IMR-90 (cell line): Measurements from ENCODE around the gene VAMP4. TPM values are rescaled to one million over a fixed set of nuclear protein-coding genes. Genes with fewer than 3 reads are reported as not detected.

Experiments
- ATAC-seq: fragments of 200-7000 bp; cut with Tn5 transposase; 2 replicates; pipeline ENCODE4 v1.9.1; 2020; ENCODE audit warnings: low read depth, mild to moderate bottlenecking, moderate library complexity
- BruUV-seq: library from RNA; stranded (reverse); fragments of 400-500 nt; replicated peaks from 2 replicates; lab custom pipeline; 2021; lab: Mats Ljungman, UMichigan
- CTCF ChIA-PET: fragments of 300-600 bp; formaldehyde crosslinking; extraction: SDS; loops from one replicate; lab custom pipeline; 2021; ENCODE audit warnings: antibody characterized with exemption; lab: Yijun Ruan, JAX
- POLR2A ChIA-PET: fragments of 300-600 bp; sonication (Branson Sonifier 250); formaldehyde crosslinking; loops from one replicate; lab custom pipeline; 2022; ENCODE audit warnings: antibody characterized with exemption; ENCODE audit not compliant: unreplicated experiment; lab: Charles Lee
- DNase-seq: peaks from one replicate; pipeline ENCODE4 v3.0.0; 2013
- H2AFZ ChIP-seq: replicated peaks from 2 replicates; pipeline ENCODE3; 2013; ENCODE audit warnings: low read length, mild to moderate bottlenecking; ENCODE audit not compliant: poor library complexity
- H2AK5ac ChIP-seq: 2 replicates; pipeline ENCODE4 v1.6.1; 2013; ENCODE audit warnings: low read depth, low read length, inconsistent platforms
- H2AK9ac ChIP-seq: replicated peaks from 2 replicates; pipeline ENCODE3; 2013; ENCODE audit warnings: mild to moderate bottlenecking, low read depth, low read length, moderate library complexity; ENCODE audit not compliant: poor library complexity
- H2BK120ac ChIP-seq: 2 replicates; pipeline ENCODE4 v1.6.1; 2013; ENCODE audit warnings: low read depth, low read length, inconsistent platforms
- H2BK15ac ChIP-seq: 3 replicates; pipeline ENCODE4 v1.6.1; 2013; ENCODE audit warnings: low read depth, low read length, inconsistent platforms
- H2BK20ac ChIP-seq: 2 replicates; pipeline ENCODE4 v1.6.1; 2013; ENCODE audit warnings: low read depth, mild to moderate bottlenecking, inconsistent platforms, low read length, moderate library complexity
- H2BK5ac ChIP-seq: 2 replicates; pipeline ENCODE4 v1.6.1; 2013; ENCODE audit warnings: mild to moderate bottlenecking, low read depth, low read length, inconsistent platforms; ENCODE audit not compliant: poor library complexity, severe bottlenecking
- H3K14ac ChIP-seq: replicated peaks from 2 replicates; pipeline ENCODE4 v1.6.1; 2013; ENCODE audit warnings: low read depth, low read length, inconsistent platforms
- H3K18ac ChIP-seq: 2 replicates; pipeline ENCODE4 v1.6.1; 2013; ENCODE audit warnings: low read depth, low read length, control low read depth
- H3K23ac ChIP-seq: 2 replicates; pipeline ENCODE4 v1.6.1; 2013; ENCODE audit warnings: low read depth, low read length, inconsistent platforms
- H3K27ac ChIP-seq: 2 replicates; pipeline ENCODE4 v1.5.1; 2013; ENCODE audit warnings: mild to moderate bottlenecking, control low read depth, low read length; ENCODE audit not compliant: insufficient read depth
- H3K27me3 ChIP-seq: 2 replicates; pipeline ENCODE4 v1.6.1; 2013; ENCODE audit warnings: low read length; ENCODE audit not compliant: control insufficient read depth, insufficient read depth
- H3K36me3 ChIP-seq: 2 replicates; pipeline ENCODE4 v1.6.1; 2013; ENCODE audit warnings: low read length, mixed read lengths; ENCODE audit not compliant: control insufficient read depth, insufficient read depth
- H3K4ac ChIP-seq: 2 replicates; pipeline ENCODE4 v1.6.1; 2013; ENCODE audit warnings: low read depth, low read length, inconsistent platforms
- H3K4me1 ChIP-seq: 2 replicates; pipeline ENCODE4 v1.6.1; 2013; ENCODE audit warnings: low read length, mixed read lengths; ENCODE audit not compliant: control insufficient read depth, insufficient read depth
- H3K4me2 ChIP-seq: 2 replicates; pipeline ENCODE4 v1.6.1; 2013; ENCODE audit warnings: low read depth, mild to moderate bottlenecking, control low read depth, low read length, moderate library complexity
- H3K4me3 ChIP-seq: 2 replicates; pipeline ENCODE4 v1.5.1; 2013; ENCODE audit warnings: low read depth, mild to moderate bottlenecking, control low read depth, low read length, moderate library complexity; ENCODE audit not compliant: insufficient read depth
- H3K56ac ChIP-seq: 2 replicates; pipeline ENCODE4 v1.6.1; 2013; ENCODE audit warnings: low read length, inconsistent platforms; ENCODE audit not compliant: insufficient read depth; ENCODE audit errors: extremely low read depth
- H3K79me1 ChIP-seq, 2 experiments: 2 replicates each; pipeline ENCODE4 v1.6.1; 2013; ENCODE audit warnings: low read length in 2 of 2, inconsistent platforms in 1 of 2, low read depth in 1 of 2
- H3K9ac ChIP-seq: 2 replicates; pipeline ENCODE4 v1.6.1; 2013; ENCODE audit warnings: low read depth, low read length, control low read depth
- H3K9me1 ChIP-seq: 2 replicates; pipeline ENCODE4 v1.6.1; 2013; ENCODE audit warnings: low read length, inconsistent platforms; ENCODE audit not compliant: insufficient read depth
- H3K9me3 ChIP-seq: 2 replicates; pipeline ENCODE4 v1.6.1; 2013; ENCODE audit warnings: low read length; ENCODE audit not compliant: control insufficient read depth, insufficient read depth
- H4K20me1 ChIP-seq: 2 replicates; pipeline ENCODE4 v1.6.1; 2013; ENCODE audit warnings: low read length, inconsistent platforms; ENCODE audit not compliant: insufficient read depth
- H4K5ac ChIP-seq: 2 replicates; pipeline ENCODE4 v1.6.1; 2013; ENCODE audit warnings: mild to moderate bottlenecking, low read depth, low read length, control low read depth
- H4K8ac ChIP-seq, 2 experiments: 2 replicates each; pipeline ENCODE4 v1.6.1; 2013; ENCODE audit warnings: low read depth in 2 of 2, low read length in 2 of 2, control low read depth in 1 of 2, inconsistent platforms in 1 of 2
- H4K91ac ChIP-seq: 2 replicates; pipeline ENCODE4 v1.6.1; 2013; ENCODE audit warnings: low read depth, low read length, inconsistent platforms; ENCODE audit not compliant: insufficient read depth
- BHLHE40 ChIP-seq: fragments of 150-350 bp; IDR thresholded peaks from 2 replicates; pipeline ENCODE4 v1.6.1; 2016; ENCODE audit warnings: mild to moderate bottlenecking, low read depth, low read length
- CEBPB ChIP-seq: IDR thresholded peaks from 2 replicates; pipeline ENCODE4 v1.6.1; 2012; ENCODE audit warnings: low read depth, low read length, improper control_type of control experiment
- CHD1 ChIP-seq: IDR thresholded peaks from 2 replicates; pipeline ENCODE4 v1.6.1; 2012; ENCODE audit warnings: low read depth, low read length, improper control_type of control experiment
- MAFK ChIP-seq: IDR thresholded peaks from 2 replicates; pipeline ENCODE4 v1.6.1; 2012; ENCODE audit warnings: low read depth, low read length, improper control_type of control experiment
- MXI1 ChIP-seq: IDR thresholded peaks from 2 replicates; pipeline ENCODE4 v1.6.1; 2012; ENCODE audit warnings: low read depth, mild to moderate bottlenecking, low read length, moderate library complexity, borderline replicate concordance
- NFE2L2 ChIP-seq: fragments of 150-350 bp; IDR thresholded peaks from 2 replicates; pipeline ENCODE4 v1.6.1; 2016; ENCODE audit warnings: low read depth, mild to moderate bottlenecking, low read length
- RAD21 ChIP-seq: IDR thresholded peaks from 2 replicates; pipeline ENCODE4 v1.6.1; 2012; ENCODE audit warnings: low read length, improper control_type of control experiment
- WGBS, 2 experiments: methylation state at CpG; one replicate each; pipeline versions ENCODE4 v1.1.5 to v1.1.7; 2013; ENCODE audit warnings: missing lambda C conversion rate in 2 of 2; ENCODE audit not compliant: insufficient read length in 1 of 2; ENCODE audit errors: extremely low coverage in 2 of 2; 5-methylcytosine and 5-hydroxymethylcytosine counted together
- dilution Hi-C: fragments of 300-500 bp; cut with HindIII; formaldehyde crosslinking; loops from one replicate; pipeline ENCODE4 v1.14.3; 2018; ENCODE audit warnings: low sequenced_read_pairs; ENCODE audit not compliant: unreplicated experiment
- in situ Hi-C: fragments of 300-500 bp; cut with MboI; formaldehyde crosslinking; loops from 3 replicates; pipeline ENCODE4 v1.14.3; 2019; ENCODE audit warnings: low sequenced_read_pairs, inconsistent platforms, mixed read lengths
- intact Hi-C: fragments of 100-400 bp; cut with micrococcal nuclease; formaldehyde crosslinking; loops from 2 replicates; pipeline ENCODE4 v1.10.0; 2022
- polyA plus RNA-seq, 3 experiments: library from polyadenylated mRNA; depleted of rRNA; stranded (reverse); fragments of >200 nt; gene quantifications; 2 replicates each; pipeline ENCODE4 v1.2.3, GENCODE V29; 2012; ENCODE audit warnings: low replicate concordance in 1 of 3
- total RNA-seq: library from RNA; depleted of rRNA; stranded (reverse); fragments of >200 nt; gene quantifications from 2 replicates; pipeline ENCODE4 v1.2.3, GENCODE V29; 2012
- TF ChIP-seq, protein P1 (sequence below): fragments of 150-350 bp; IDR thresholded peaks from 2 replicates; pipeline ENCODE4 v1.6.1; 2017; ENCODE audit warnings: mild to moderate bottlenecking, antibody characterized with exemption, low read length, low read depth
- TF ChIP-seq, protein P2 (sequence below): conservative IDR thresholded peaks from 2 replicates; pipeline ENCODE4 v1.5.1; 2012; ENCODE audit warnings: mild to moderate bottlenecking, low read depth, low read length, improper control_type of control experiment

The VAMP4 gene
- total and polyA plus RNA-seq, 2 of the 4 experiments (the other 2 are of a cell fraction), result 3.4 to 5.4 TPM

DNA sequence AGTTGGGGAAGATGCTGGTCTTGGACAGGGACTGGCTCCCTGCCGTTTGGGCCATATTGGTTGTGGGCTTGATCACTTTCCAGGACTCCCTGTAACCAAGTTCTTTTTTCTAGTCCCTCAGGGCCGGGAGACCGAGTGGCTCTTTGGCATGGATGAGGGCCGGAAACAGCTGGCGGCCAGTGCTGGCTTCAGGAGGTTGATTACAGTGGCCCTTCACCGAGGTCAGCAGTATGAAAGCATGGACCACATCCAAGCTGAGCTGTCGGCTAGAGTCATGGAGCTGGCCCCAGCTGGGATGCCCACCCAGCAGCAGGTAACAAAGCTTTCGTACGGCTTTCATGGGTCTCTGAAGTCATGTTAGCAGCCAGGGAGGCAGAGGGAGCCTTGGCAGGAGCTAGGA is 43.9 kb upstream of the VAMP4 start:
- peaks cover 46% of the 10 kb centered on the region for H3K36me3 ChIP-seq
- H2AFZ ChIP-seq, result no peak overlapping the region
- dilution Hi-C loops (no loop called here), in situ Hi-C loops (no loop called here), intact Hi-C loops (no loop called here)
- H3K27me3 ChIP-seq, result no peaks in the 10 kb centered on the region
- H3K18ac ChIP-seq, result no peak overlapping the region
- no peak overlapping the region for H3K4me2 ChIP-seq
- no peak overlapping the region for H4K91ac ChIP-seq
- BruUV-seq, result no TSS peak
- no peak overlapping the region for H3K23ac ChIP-seq
- no peak overlapping the region for H4K8ac ChIP-seq
- no peaks in the 10 kb centered on the region for H3K9me3 ChIP-seq
- H3K4me1 ChIP-seq, result peaks cover 2% of the 10 kb centered on the region; the same call in 1 of the 2 replicates
- no peak overlapping the region for H3K27ac ChIP-seq
- no peak overlapping the region for H3K4ac ChIP-seq
- no peak overlapping the region for H3K4me3 ChIP-seq
- H3K56ac ChIP-seq, result no peak overlapping the region
- no peak overlapping the region for H2BK15ac ChIP-seq
- H2AK5ac ChIP-seq, result no peak overlapping the region
- DNase-seq (no peak), ATAC-seq (no peak)
- ChIA-PET CTCF (interaction anchor here (1.8 kb wide), 1 partner anchor 141 kb away, joined by 4 read pairs; no protein-coding TSS in a partner anchor), POLR2A (interaction anchor here (0.5 kb wide), 1 partner anchor 1563 kb away, joined by 3 read pairs; no protein-coding TSS in a partner anchor)
- no peak overlapping the region for H2BK20ac ChIP-seq
- H2BK120ac ChIP-seq, result no peak overlapping the region
- H3K9me1 ChIP-seq, result peaks cover 6% of the 10 kb centered on the region; the same call in 1 of the 2 replicates
- no peak overlapping the region for H4K5ac ChIP-seq
- no peak for TF ChIP-seq NFE2L2
- TF ChIP-seq MXI1, result no peak
- no peak for TF ChIP-seq MAFK
- TF ChIP-seq, protein P1, sequence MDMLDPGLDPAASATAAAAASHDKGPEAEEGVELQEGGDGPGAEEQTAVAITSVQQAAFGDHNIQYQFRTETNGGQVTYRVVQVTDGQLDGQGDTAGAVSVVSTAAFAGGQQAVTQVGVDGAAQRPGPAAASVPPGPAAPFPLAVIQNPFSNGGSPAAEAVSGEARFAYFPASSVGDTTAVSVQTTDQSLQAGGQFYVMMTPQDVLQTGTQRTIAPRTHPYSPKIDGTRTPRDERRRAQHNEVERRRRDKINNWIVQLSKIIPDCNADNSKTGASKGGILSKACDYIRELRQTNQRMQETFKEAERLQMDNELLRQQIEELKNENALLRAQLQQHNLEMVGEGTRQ, result no peak
- no peak for TF ChIP-seq CHD1
- no peak for TF ChIP-seq BHLHE40
- TF ChIP-seq RAD21, result no peak
- no peak for TF ChIP-seq CEBPB
- TF ChIP-seq, protein P2, sequence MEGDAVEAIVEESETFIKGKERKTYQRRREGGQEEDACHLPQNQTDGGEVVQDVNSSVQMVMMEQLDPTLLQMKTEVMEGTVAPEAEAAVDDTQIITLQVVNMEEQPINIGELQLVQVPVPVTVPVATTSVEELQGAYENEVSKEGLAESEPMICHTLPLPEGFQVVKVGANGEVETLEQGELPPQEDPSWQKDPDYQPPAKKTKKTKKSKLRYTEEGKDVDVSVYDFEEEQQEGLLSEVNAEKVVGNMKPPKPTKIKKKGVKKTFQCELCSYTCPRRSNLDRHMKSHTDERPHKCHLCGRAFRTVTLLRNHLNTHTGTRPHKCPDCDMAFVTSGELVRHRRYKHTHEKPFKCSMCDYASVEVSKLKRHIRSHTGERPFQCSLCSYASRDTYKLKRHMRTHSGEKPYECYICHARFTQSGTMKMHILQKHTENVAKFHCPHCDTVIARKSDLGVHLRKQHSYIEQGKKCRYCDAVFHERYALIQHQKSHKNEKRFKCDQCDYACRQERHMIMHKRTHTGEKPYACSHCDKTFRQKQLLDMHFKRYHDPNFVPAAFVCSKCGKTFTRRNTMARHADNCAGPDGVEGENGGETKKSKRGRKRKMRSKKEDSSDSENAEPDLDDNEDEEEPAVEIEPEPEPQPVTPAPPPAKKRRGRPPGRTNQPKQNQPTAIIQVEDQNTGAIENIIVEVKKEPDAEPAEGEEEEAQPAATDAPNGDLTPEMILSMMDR, result no peak
- H3K14ac ChIP-seq, result no peak overlapping the region
- H2AK9ac ChIP-seq, result no peak overlapping the region
- H3K79me1 ChIP-seq, result peaks cover 32 to 63% of the 10 kb centered on the region in 2 experiments
- H4K20me1 ChIP-seq, result no peaks in the 10 kb centered on the region
- H2BK5ac ChIP-seq, result no peak overlapping the region
- H3K9ac ChIP-seq, result no peak overlapping the region
- 87% methylated on average over 5 of the region's 9 CpGs; no CpG with 5 or more reads in 1 of the 2 experiments for WGBS, 2 experiments
